NCI-H1417 treated with DMSO at 0.1 percent for 48 hours (cell line): Measurements from ENCODE around the gene NTHL1.

ENCODE experiments used
- DNase-seq: peaks from one replicate; lab custom pipeline; 2025; lab: John Stamatoyannopoulos, UW

The NTHL1 gene

GRCh38 chr16:2047330-2048115, at the start of gene NTHL1, which contains the start of gene TSC2:
Gene NTHL1, minus strand, starts transcription at chr16:2047834. Its CDS starts 11 bp downstream, at chr16:2047823.
Gene TSC2, plus strand, starts transcription at chr16:2047985. Its CDS starts 631 bp downstream, at chr16:2048616.
- no peak for DNase-seq

DNA sequence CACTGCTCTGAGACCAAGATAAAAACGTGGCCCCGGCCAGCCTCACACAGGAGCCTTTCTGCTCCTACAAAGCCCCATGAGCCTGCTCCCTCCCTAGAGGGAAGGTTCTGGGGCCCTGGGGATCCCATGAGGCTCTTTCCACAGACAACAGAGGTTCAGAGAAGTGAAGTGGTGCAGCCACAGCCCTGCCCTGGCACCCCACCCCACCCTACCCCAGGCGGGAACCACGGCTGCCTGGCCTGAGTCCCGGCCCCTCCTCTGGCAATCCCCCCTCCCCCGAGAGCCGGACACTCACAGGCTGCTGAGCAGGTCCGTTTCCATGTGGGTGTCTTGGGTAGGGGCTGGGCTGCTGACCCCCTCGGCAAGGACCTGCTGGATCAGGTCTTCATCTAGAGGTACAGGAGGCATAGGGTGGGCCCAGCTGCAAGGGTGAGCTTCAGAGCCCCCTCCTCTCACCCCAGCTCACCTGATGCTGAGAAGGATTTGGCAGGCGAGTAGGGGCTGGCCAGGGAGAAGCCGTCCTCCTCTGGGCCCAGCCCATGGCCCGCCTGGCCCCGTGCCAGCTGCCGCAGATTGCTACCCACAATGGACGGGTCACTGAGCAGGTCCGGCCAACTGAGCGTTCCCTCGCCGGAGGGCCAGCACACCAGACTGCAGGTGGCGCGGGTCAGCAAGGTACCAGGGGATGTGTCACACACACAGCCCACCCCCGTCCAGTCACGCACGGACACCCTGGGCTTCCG, 49.4 kb upstream of the NTHL1 start:
- DNase-seq = no peak

- DNase-seq = no peak
These were observed 48.4 kb upstream of the NTHL1 start for GRCh38 chr16:2095918-2096582.

- DNase-seq = no peak
These were observed 47.8 kb upstream of the NTHL1 start for GRCh38 chr16:2095315-2095853.

DNA sequence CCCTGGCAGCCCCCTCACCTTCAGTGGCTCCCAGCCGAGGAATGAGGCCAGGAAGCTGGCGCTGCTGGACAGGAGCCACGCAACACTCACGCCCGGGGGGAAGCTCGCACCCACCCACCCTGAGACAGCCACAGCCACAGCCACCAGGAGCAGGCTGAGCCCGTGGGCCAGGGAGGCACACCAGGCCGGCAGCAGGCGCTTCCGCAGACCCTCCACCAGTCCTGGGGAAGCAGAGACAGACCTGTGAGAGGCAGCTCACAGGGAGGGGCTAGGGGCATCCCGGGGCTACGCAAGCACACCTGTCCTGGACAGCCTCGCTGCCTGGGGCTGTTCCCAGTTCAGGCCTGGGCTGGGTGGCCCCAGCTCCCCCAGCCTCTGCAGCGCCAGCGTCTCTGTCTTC, 46.2 kb upstream of the NTHL1 start:
- no peak for DNase-seq

GRCh38 chr16:2092866-2093265, 45.2 kb upstream of the NTHL1 start:
- DNase-seq = no peak

DNA sequence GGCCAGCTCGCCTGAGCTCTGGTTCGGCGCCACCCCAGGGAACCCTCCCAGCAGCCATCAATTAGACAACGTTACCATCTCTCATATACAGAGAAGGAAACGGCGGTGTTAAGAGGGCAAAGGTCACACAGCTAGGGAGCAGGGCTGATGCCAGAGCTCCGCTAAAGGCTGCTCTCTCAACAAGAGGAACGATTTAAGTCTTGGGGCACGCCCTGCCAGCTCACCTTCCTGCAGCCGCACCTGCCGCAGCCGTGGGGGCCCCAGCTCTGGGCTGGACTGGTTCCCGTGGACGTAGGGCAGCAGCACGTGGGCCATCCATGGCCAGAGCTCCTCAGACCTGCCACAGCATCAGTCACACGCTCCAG, 44.6 kb upstream of the NTHL1 start:
- DNase-seq = no peak

DNA sequence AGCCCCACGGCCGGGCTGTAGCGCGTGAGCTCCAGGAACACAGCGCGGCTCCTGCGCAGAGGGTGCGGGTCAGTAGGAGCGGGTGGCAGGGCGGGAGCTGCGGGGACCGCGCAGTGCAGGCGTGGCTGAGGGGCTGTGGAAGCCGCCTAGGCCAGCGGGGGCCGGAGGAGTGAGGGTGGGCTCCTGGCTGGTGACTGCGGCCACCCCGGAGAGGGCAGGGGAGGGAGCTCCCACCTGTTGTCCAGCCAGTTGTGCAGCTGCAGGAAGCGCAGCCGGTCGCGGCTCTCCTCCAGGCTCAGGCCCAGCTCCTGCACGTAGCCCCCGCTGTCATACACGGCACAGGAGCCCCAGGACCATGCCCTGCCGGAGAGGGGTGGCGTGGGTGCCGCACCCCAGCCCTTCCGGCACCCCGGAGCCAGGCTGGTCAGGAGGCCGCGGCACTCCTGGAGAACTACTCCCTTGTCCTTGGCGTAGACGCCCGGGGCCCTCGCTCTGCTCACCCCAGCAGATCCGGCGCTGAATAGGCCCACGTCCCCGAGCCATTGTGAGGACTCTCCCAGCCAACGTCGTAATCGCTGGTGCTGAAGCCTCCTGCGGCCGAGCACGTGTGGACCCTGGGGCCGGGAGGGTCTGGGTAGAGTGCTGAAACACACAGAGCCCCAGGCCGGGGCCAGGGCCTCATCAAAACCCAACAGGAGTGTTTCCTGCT, 44.1 kb upstream of the NTHL1 start:
- DNase-seq = no peak

DNA sequence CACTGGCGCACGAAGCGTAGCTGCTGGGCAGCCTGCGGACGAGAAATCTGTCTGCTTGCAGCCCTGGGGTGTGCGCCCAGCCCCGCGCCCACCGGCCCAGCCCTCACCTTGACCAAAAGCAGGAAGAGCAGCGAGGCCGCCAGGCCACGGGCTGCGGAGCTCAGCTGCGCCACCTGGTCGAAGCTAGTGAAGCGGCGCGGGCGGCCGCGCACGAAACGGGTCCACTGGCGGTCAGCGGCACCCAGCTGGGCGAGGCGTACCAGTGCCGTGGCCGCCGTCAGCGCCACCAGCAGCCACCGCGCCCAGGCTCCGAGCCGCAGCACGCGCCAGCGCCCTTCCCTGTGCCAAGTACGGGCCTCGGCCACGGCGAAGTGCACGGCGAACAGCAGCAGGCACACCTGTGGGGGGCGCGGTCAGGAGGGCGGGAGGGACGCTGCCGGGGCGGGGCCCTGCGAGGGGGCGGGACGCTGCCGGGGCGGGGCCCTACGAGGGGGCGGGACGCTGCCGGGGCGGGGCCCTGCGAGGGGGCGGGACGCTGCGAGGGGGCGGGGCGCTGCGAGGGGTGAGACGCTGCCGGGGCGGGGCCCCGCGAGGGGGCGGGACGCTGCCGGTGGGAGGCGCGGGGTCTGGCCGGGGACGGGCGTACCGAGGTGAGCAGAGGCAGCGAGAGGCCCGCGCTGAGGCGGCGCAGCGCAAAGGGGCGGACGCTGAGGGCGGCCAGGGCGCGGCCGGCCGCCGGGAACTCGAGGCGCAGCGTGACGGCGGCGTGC, 43.3 kb upstream of the NTHL1 start:
- DNase-seq = no peak

GRCh38 chr16:2090481-2090776, 42.8 kb upstream of the NTHL1 start:
- no peak for DNase-seq

- no peak for DNase-seq
These were observed 42.3 kb upstream of the NTHL1 start for GRCh38 chr16:2089706-2090480.

- no peak for DNase-seq
These were observed 41.2 kb upstream of the NTHL1 start for GRCh38 chr16:2088759-2089358.

DNA sequence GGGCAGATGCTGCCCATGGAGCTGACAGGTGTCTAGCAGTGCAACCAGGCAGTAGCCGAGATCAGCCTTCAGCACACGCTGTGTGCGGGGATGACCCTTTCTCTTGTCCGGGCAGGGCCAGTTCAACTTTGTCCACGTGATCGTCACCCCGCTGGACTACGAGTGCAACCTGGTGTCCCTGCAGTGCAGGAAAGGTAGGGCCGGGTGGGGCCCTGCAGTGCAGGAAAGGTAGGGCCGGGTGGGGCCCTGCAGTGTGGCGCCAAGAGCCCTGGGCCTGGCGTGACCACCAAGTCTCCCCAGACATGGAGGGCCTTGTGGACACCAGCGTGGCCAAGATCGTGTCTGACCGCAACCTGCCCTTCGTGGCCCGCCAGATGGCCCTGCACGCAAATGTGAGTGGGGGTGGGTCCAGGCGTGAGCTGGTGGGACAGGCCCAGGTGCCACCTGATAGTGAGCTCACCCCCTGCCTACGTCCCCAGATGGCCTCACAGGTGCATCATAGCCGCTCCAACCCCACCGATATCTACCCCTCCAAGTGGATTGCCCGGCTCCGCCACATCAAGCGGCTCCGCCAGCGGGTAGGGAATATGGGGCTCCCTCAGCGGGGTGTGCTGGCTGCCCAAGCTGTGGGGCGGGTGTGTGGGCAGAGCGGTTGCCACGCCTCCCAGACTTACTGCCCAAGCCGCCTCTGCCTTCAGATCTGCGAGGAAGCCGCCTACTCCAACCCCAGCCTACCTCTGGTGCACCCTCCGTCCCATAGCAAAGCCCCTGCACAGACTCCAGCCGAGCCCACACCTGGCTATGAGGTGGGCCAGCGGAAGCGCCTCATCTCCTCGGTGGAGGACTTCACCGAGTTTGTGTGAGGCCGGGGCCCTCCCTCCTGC, 40.4 kb upstream of the NTHL1 start:
- DNase-seq = no peak

GRCh38 chr16:2086812-2087747, 39.4 kb upstream of the NTHL1 start:
- no peak for DNase-seq

- DNase-seq = no peak
These were observed 38.6 kb upstream of the NTHL1 start for GRCh38 chr16:2086106-2086742.

DNA sequence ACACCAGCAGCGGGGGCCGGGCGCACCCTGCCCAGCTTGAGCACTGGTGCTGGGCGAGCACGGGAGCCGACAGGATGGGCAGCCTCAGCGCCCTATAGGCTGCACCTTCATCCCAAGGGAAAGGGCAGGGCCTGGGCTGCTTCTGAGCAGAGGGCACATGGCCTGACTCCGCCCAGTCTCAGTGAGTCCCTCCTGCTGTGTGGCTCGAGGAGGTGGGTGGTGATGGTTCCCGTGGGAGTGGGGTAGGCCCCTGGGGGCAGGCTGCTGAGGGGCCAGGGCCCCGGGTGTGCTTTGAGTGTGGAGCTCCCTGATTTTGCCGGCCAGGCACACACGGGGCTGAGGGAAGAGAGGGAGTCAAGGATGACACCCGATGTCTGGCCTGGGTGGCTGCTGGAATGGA, 38.0 kb upstream of the NTHL1 start:
- DNase-seq = no peak

- DNase-seq = no peak
These were observed 37.4 kb upstream of the NTHL1 start for GRCh38 chr16:2084895-2085625.
